HepG2 (cell line): Measurements from ENCODE around the gene EVA1A. TPM values are rescaled to one million over a fixed set of nuclear protein-coding genes. Genes with fewer than 3 reads are reported as not detected.

Experiments
- FOSL1 ChIP-seq: sonication (generic); formaldehyde crosslinking; IDR thresholded peaks from 2 replicates; pipeline ENCODE4 v1.9.0; 2021; ENCODE audit warnings: missing genetic modification reagents, borderline replicate concordance
- FOSL2 ChIP-seq: sonication (generic); formaldehyde crosslinking; IDR thresholded peaks from 2 replicates; pipeline ENCODE4 v1.4.0; 2020; ENCODE audit warnings: missing genetic modification reagents
- FOXK2 ChIP-seq: fragments of 450-650 bp; IDR thresholded peaks from 2 replicates; pipeline ENCODE4 v1.6.1; 2016
- IRF2 ChIP-seq: IDR thresholded peaks from 2 replicates; pipeline ENCODE4 v1.6.1; 2018; ENCODE audit warnings: missing genetic modification reagents, missing compliant biosample characterization
- MED8 ChIP-seq: sonication (generic); formaldehyde crosslinking; IDR thresholded peaks from 2 replicates; pipeline ENCODE4 v1.8.1; 2023; ENCODE audit warnings: mild to moderate bottlenecking, missing genetic modification reagents; ENCODE audit not compliant: insufficient replicate concordance
- MXD3 ChIP-seq: IDR thresholded peaks from 2 replicates; pipeline ENCODE4 v1.6.1; 2016; ENCODE audit warnings: mild to moderate bottlenecking, missing biosample characterization, missing genetic modification reagents
- MXD4 ChIP-seq: IDR thresholded peaks from 2 replicates; pipeline ENCODE4 v1.6.1; 2016; ENCODE audit warnings: mild to moderate bottlenecking, missing biosample characterization, missing genetic modification reagents
- NAIF1 ChIP-seq: sonication (generic); formaldehyde crosslinking; IDR thresholded peaks from 2 replicates; pipeline ENCODE4 v1.5.0; 2020; ENCODE audit warnings: mild to moderate bottlenecking, missing genetic modification reagents, borderline replicate concordance
- NCOA2 ChIP-seq: sonication (generic); formaldehyde crosslinking; IDR thresholded peaks from 2 replicates; pipeline ENCODE4 v1.8.0; 2022; ENCODE audit warnings: inconsistent platforms
- NFKB2 ChIP-seq: sonication (generic); formaldehyde crosslinking; IDR thresholded peaks from 2 replicates; pipeline ENCODE4 v1.4.0; 2020; ENCODE audit warnings: missing genetic modification reagents, borderline replicate concordance
- ONECUT2 ChIP-seq: sonication (generic); formaldehyde crosslinking; IDR thresholded peaks from 2 replicates; pipeline ENCODE4 v1.4.0; 2020; ENCODE audit warnings: missing genetic modification reagents
- SNAPC5 ChIP-seq: sonication (generic); formaldehyde crosslinking; IDR thresholded peaks from 2 replicates; pipeline ENCODE4 v1.8.1; 2023; ENCODE audit warnings: mild to moderate bottlenecking, missing genetic modification reagents, borderline replicate concordance
- SSRP1 ChIP-seq: IDR thresholded peaks from 2 replicates; pipeline ENCODE4 v1.6.1; 2016; ENCODE audit warnings: control low read depth
- STAT5B ChIP-seq: sonication (generic); formaldehyde crosslinking; IDR thresholded peaks from 2 replicates; pipeline ENCODE4 v1.4.0; 2020; ENCODE audit warnings: missing genetic modification reagents
- TEAD3 ChIP-seq: optimal IDR thresholded peaks from 2 replicates; pipeline ENCODE3; 2016; ENCODE audit warnings: borderline replicate concordance
- TFDP2 ChIP-seq: sonication (generic); formaldehyde crosslinking; IDR thresholded peaks from 2 replicates; pipeline ENCODE4 v1.4.0; 2020; ENCODE audit warnings: missing genetic modification reagents
- THYN1 ChIP-seq: sonication (generic); formaldehyde crosslinking; IDR thresholded peaks from 2 replicates; pipeline ENCODE4 v1.8.1; 2023; ENCODE audit warnings: low read depth, mild to moderate bottlenecking, moderate library complexity, missing genetic modification reagents, borderline replicate concordance
- ZBTB33 ChIP-seq: sonication (generic); formaldehyde crosslinking; IDR thresholded peaks from 2 replicates; pipeline ENCODE4 v1.4.0; 2020; ENCODE audit warnings: missing genetic modification reagents
- ZFP82 ChIP-seq: sonication (generic); formaldehyde crosslinking; IDR thresholded peaks from 2 replicates; pipeline ENCODE4 v1.5.1; 2020; ENCODE audit warnings: mild to moderate bottlenecking, missing genetic modification reagents, borderline replicate concordance
- ZNF564 ChIP-seq: sonication (generic); formaldehyde crosslinking; IDR thresholded peaks from 2 replicates; pipeline ENCODE4 v1.8.1; 2023; ENCODE audit warnings: mild to moderate bottlenecking, missing genetic modification reagents
- ZNF619 ChIP-seq: sonication (generic); formaldehyde crosslinking; IDR thresholded peaks from 2 replicates; pipeline ENCODE4 v1.4.0; 2020; ENCODE audit warnings: mild to moderate bottlenecking, missing genetic modification reagents
- ZNF639 ChIP-seq: conservative IDR thresholded peaks from 2 replicates; pipeline ENCODE4 v1.6.1; 2018; ENCODE audit warnings: missing genetic modification reagents
- ZNF83 ChIP-seq: sonication (generic); formaldehyde crosslinking; IDR thresholded peaks from 2 replicates; pipeline ENCODE4 v1.4.0; 2020; ENCODE audit warnings: missing genetic modification reagents, mild to moderate bottlenecking, borderline replicate concordance
- ZNF879 ChIP-seq: sonication (generic); formaldehyde crosslinking; IDR thresholded peaks from 2 replicates; pipeline ENCODE4 v1.8.1; 2023; ENCODE audit warnings: missing genetic modification reagents
- polyA plus RNA-seq, 8 experiments: library from polyadenylated mRNA; depleted of rRNA in 3 of 8; stranded (reverse) in 7 of 8; unstranded in 1 of 8; fragments of >200 nt; fragmentation: Illumina TruSeq in 4 of 8; extraction: Trizol in 4 of 8; gene quantifications; 2 replicates each; pipeline versions ENCODE4 v1.2.1 to v1.2.3, GENCODE V29; 2011 to 2016; ENCODE audit warnings: low read depth in 4 of 8, missing spikeins in 1 of 8, mixed read lengths in 1 of 8; ENCODE audit not compliant: insufficient read depth in 1 of 8
- total RNA-seq, 5 experiments: library from RNA; depleted of rRNA; stranded (reverse); fragments of >200 nt; fragmentation: Illumina TruSeq; extraction: Trizol; gene quantifications; 2 replicates each; pipeline ENCODE4 v1.2.3, GENCODE V29; 2016; ENCODE audit warnings: low read depth in 1 of 5

The EVA1A gene
- total and polyA plus RNA-seq, 2 of the 13 experiments (the other 11 are each of a cell fraction or from before 2014, with no cell fraction given): 57.5 to 57.8 TPM

- TF ChIP-seq FOSL2 (CRISPR knock-in tag) (peak; percentile 49), NAIF1 (CRISPR knock-in tag) (0 out of 2 replicates have a peak, but pooled peaks have one; percentile 25), THYN1 (CRISPR knock-in tag) (no peak), MED8 (peak; percentile 89), ZNF619 (CRISPR knock-in tag) (no peak), FOXK2 (no peak), FOSL1 (CRISPR knock-in tag) (no peak), TFDP2 (peak; percentile 58), ZBTB33 (CRISPR knock-in tag) (0 out of 2 replicates have a peak, but pooled peaks have one; percentile 7), ZNF564 (CRISPR knock-in tag) (peak; percentile 38; the same call in 1 of the 2 replicates), SSRP1 (CRISPR knock-in tag) (no peak), STAT5B (CRISPR knock-in tag) (no peak), NFKB2 (CRISPR knock-in tag) (peak; percentile 76; the same call in 1 of the 2 replicates), ZNF879 (CRISPR knock-in tag) (no peak; the same call in 1 of the 2 replicates), IRF2 (peak; percentile 44), ZNF639 (CRISPR knock-in tag) (peak; percentile 63; the same call in 1 of the 2 replicates), MXD4 (CRISPR knock-in tag) (peak; percentile 69), SNAPC5 (CRISPR knock-in tag) (peak; percentile 19; the same call in 1 of the 2 replicates), MXD3 (CRISPR knock-in tag) (no peak; the same call in 1 of the 2 replicates), ZFP82 (0 out of 2 replicates have a peak, but pooled peaks have one; percentile 82), TEAD3 (CRISPR knock-in tag) (peak; percentile 55), NCOA2 (CRISPR knock-in tag) (peak; percentile 20; the same call in 1 of the 2 replicates), ZNF83 (peak; percentile 65; the same call in 1 of the 2 replicates), ONECUT2 (CRISPR knock-in tag) (0 out of 2 replicates have a peak, but pooled peaks have one; percentile 29)
These were observed at the start of gene EVA1A (continued) for GRCh38 chr2:75560768-75561565.
